GM12864 (cell line): Measurements from ENCODE around the gene HAPLN3.

Source experiments
- DNase-seq: peaks from one replicate; pipeline ENCODE4 v3.0.0-alpha.2; 2011; ENCODE audit warnings: low read depth
- H3K4me3 ChIP-seq: 2 replicates; pipeline ENCODE4 v1.5.1; 2011; ENCODE audit warnings: mild to moderate bottlenecking, low read depth, low read length, control low read depth
- TF ChIP-seq, protein P1 (sequence below): IDR thresholded peaks from 2 replicates; pipeline ENCODE4 v1.5.1; 2011; ENCODE audit warnings: low read depth, mild to moderate bottlenecking, moderate library complexity, low read length, control low read depth, inconsistent platforms; ENCODE audit errors: missing control alignments

The HAPLN3 gene

DNA sequence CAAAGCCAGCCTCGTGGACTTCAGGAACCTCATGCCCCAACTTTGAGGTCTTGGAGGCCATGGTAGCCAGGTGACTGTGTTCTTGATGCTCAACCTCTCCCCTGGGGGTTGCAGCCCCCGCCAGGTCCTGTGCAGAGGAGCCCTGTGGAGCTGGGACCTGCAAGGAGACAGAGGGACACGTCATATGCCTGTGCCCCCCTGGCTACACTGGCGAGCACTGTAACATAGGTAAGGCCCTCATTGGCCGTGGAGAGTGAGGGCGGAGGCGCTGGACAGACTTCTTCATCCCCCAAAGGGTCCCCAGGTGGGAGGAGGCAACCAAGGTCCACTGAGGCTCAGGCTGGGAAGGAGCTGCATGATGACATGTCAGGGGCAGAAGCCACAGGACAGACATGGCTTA is 35.1 kb downstream of the HAPLN3 start:
- no peak for DNase-seq
- no peak overlapping the region for H3K4me3 ChIP-seq
- TF ChIP-seq, protein P1, sequence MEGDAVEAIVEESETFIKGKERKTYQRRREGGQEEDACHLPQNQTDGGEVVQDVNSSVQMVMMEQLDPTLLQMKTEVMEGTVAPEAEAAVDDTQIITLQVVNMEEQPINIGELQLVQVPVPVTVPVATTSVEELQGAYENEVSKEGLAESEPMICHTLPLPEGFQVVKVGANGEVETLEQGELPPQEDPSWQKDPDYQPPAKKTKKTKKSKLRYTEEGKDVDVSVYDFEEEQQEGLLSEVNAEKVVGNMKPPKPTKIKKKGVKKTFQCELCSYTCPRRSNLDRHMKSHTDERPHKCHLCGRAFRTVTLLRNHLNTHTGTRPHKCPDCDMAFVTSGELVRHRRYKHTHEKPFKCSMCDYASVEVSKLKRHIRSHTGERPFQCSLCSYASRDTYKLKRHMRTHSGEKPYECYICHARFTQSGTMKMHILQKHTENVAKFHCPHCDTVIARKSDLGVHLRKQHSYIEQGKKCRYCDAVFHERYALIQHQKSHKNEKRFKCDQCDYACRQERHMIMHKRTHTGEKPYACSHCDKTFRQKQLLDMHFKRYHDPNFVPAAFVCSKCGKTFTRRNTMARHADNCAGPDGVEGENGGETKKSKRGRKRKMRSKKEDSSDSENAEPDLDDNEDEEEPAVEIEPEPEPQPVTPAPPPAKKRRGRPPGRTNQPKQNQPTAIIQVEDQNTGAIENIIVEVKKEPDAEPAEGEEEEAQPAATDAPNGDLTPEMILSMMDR, result no peak

DNA sequence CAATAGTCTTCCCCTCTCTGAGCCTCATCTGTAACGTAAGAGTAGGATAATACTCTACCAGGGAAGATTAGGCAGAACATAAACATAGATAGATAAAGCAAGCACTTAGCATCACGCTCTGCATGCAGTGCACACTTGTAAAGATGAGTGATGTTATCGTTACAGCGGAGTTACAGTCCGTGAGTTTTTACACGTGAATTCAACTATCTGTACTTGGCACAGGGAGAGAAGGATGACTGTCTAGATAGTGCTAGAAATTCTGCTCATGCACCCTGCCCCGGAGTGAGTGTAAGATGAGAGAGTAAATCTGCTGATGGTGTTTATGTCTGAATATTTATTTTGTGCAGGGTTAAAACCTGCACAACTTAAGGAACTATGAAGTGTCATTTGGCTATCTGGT is 35.8 kb downstream of the HAPLN3 start:
- no peak for DNase-seq
- H3K4me3 ChIP-seq, result no peak overlapping the region
- TF ChIP-seq, protein P1, result no peak

DNA sequence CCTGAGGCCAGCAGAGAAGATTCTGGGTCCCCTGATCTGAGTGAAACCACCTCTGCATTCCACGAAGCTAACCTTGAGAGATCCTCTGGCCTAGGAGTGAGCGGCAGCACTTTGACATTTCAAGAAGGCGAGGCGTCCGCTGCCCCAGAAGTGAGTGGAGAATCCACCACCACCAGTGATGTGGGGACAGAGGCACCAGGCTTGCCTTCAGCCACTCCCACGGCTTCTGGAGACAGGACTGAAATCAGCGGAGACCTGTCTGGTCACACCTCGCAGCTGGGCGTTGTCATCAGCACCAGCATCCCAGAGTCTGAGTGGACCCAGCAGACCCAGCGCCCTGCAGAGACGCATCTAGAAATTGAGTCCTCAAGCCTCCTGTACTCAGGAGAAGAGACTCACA is 36.4 kb downstream of the HAPLN3 start:
- DNase-seq, result no peak
- TF ChIP-seq, protein P1, result no peak
- no peak overlapping the region for H3K4me3 ChIP-seq

DNA sequence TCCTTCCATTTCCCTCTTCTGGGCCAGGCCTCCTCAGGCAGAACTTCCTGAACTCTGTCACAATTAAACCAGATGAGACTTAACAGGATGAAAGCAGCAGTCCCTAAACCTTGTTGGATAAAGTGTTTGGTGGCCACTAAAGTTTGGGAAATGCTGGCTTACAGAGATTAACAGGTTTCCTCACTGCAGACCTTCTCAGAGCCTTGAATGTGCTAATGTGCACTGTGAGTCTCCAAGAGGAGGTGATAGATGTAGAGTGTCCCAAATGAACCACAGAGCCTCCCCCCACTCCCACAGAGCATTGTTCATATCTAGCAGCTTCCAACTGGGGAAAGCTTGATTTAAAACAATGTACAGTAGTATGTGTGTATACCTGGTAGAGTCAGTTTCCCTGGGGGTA is 42.9 kb downstream of the HAPLN3 start:
- TF ChIP-seq, protein P1, result no peak
- DNase-seq, result no peak
- H3K4me3 ChIP-seq, result no peak overlapping the region

DNA sequence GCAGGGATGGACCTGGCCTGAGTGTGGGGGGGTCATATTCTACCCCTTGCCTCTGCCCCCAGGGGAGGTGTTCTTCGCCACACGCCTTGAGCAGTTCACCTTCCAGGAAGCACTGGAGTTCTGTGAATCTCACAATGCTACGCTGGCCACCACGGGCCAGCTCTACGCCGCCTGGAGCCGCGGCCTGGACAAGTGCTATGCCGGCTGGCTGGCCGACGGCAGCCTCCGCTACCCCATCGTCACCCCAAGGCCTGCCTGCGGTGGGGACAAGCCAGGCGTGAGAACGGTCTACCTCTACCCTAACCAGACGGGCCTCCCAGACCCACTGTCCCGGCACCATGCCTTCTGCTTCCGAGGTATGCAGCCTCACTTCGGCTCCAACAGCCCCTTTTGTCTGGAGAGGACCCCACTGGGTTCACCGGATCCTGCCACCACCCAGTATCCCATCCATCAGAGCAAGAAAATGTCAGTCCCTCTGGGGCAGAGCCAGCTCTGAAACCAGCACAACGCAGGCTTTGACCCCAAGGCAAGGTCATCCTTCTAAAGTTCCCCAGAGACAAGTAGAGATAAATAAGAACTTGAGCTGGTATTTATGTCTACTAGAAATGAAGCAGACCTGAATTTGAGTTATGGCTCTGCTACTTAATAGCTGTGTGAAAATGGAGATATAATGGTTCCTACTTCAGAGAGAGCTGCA is 45.8 kb downstream of the HAPLN3 start:
- DNase-seq, result no peak
- TF ChIP-seq, protein P1, result no peak
- no peak overlapping the region for H3K4me3 ChIP-seq

DNA sequence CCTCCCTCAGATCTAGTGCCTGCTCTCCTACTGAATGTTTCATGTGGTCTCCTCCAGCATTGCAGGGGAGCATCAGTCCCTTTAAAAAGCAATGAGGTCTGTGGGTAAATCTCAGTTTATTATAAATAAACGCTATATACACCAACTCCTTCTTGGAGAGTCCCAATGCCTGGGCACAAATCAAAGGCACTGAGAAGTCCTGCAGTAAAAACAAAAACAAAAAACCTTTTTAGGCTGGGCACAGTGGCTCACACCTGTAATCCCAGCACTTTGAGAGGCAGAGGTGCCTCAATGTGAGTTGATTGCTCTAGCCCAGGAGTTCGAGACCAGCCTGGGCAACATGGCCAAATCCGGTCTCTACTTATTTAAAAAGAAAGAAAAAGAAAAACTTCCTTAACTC is 47.1 kb downstream of the HAPLN3 start:
- TF ChIP-seq, protein P1, result no peak
- DNase-seq, result no peak

DNA sequence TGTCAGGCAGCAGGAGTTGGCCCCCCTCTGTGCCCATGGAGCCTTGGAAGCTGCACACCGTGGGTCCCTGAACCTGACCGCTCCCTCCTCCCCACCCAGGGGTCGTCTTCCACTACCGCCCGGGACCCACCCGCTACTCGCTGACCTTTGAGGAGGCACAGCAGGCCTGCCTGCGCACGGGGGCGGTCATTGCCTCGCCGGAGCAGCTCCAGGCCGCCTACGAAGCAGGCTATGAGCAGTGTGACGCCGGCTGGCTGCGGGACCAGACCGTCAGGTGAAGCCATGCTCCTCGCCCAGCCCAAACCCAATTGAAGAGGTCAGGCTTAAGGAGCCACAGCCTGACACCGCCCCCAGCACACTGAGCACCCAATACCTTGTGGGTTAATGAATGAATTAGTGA is 48.2 kb downstream of the HAPLN3 start:
- TF ChIP-seq, protein P1, result no peak
- no peak overlapping the region for H3K4me3 ChIP-seq
- no peak for DNase-seq

More for the DNA sequence above, 47.1 kb downstream of the HAPLN3 start:
- H3K4me3 ChIP-seq, result no peak overlapping the region
